RWPE2 (cell line): ENCODE results near the gene CPB2.

Experiments
- ATAC-seq: fragments of 200-7000 bp; cut with Tn5 transposase; 3 replicates; pipeline ENCODE4 v1.9.1; 2021; ENCODE audit warnings: low read depth
- DNase-seq: peaks from one replicate; pipeline ENCODE4 v3.0.0-alpha.2; 2020; ENCODE audit warnings: low spot score
- H3K27ac ChIP-seq: fragments of 450-650 bp; 2 replicates; pipeline ENCODE4 v1.5.1; 2017; ENCODE audit warnings: mild to moderate bottlenecking; ENCODE audit not compliant: poor library complexity, severe bottlenecking
- H3K27me3 ChIP-seq: fragments of 250-450 bp; sonication (Bioruptor Pico); 2 replicates; pipeline ENCODE4 v1.5.1; 2021; ENCODE audit warnings: mild to moderate bottlenecking, moderate library complexity; ENCODE audit not compliant: insufficient read depth, poor library complexity, severe bottlenecking
- H3K36me3 ChIP-seq: fragments of 250-450 bp; sonication (Bioruptor Pico); 2 replicates; pipeline ENCODE4 v1.5.1; 2020; ENCODE audit warnings: low read depth, mild to moderate bottlenecking, moderate library complexity
- H3K4me1 ChIP-seq: fragments of 250-450 bp; sonication (Bioruptor Pico); 2 replicates; pipeline ENCODE4 v1.5.1; 2021; ENCODE audit warnings: mild to moderate bottlenecking, moderate library complexity; ENCODE audit not compliant: insufficient read depth, poor library complexity, severe bottlenecking
- H3K4me3 ChIP-seq: fragments of 250-450 bp; sonication (Bioruptor Pico); 2 replicates; pipeline ENCODE4 v1.5.1; 2021; ENCODE audit warnings: mild to moderate bottlenecking, moderate library complexity; ENCODE audit not compliant: severe bottlenecking
- H3K9me3 ChIP-seq: fragments of 250-450 bp; sonication (Bioruptor Pico); 2 replicates; pipeline ENCODE4 v1.5.1; 2021; ENCODE audit warnings: mild to moderate bottlenecking, moderate library complexity; ENCODE audit not compliant: severe bottlenecking
- CTCF ChIP-seq: fragments of 450-650 bp; IDR thresholded peaks from one replicate; pipeline ENCODE4 v1.5.1; 2017; ENCODE audit warnings: mild to moderate bottlenecking, moderate library complexity; ENCODE audit not compliant: poor library complexity, severe bottlenecking

CPB2 gene

GRCh38 chr13:46087481-46087880 lies 17.4 kb downstream of the CPB2 start:
- Histone ChIP-seq H3K27me3 (no peaks in the 10 kb centered on the region), H3K4me3 (no peak overlapping the region), H3K4me1 (no peaks in the 10 kb centered on the region), H3K36me3 (no peaks in the 10 kb centered on the region), H3K9me3 (no peaks in the 10 kb centered on the region), H3K27ac (no peak overlapping the region)
- no peak for ATAC-seq
- DNase-seq, result no peak
- no peak for TF ChIP-seq CTCF

GRCh38 chr13:46086985-46087384 lies 17.8 kb downstream of the CPB2 start:
- no peak for ATAC-seq

GRCh38 chr13:46086421-46086922 lies 18.4 kb downstream of the CPB2 start:
- Histone ChIP-seq H3K27ac (no peak overlapping the region), H3K4me1 (no peaks in the 10 kb centered on the region), H3K36me3 (no peaks in the 10 kb centered on the region), H3K27me3 (no peaks in the 10 kb centered on the region), H3K9me3 (no peaks in the 10 kb centered on the region), H3K4me3 (no peak overlapping the region)
- no peak for TF ChIP-seq CTCF
- no peak for ATAC-seq
- no peak for DNase-seq

More at GRCh38 chr13:46086985-46087384, 17.8 kb downstream of the CPB2 start:
- no peak for DNase-seq
- Histone ChIP-seq H3K4me3 (no peak overlapping the region), H3K9me3 (no peaks in the 10 kb centered on the region), H3K27me3 (no peaks in the 10 kb centered on the region), H3K27ac (no peak overlapping the region), H3K36me3 (no peaks in the 10 kb centered on the region), H3K4me1 (no peaks in the 10 kb centered on the region)
- TF ChIP-seq CTCF, result no peak

DNA sequence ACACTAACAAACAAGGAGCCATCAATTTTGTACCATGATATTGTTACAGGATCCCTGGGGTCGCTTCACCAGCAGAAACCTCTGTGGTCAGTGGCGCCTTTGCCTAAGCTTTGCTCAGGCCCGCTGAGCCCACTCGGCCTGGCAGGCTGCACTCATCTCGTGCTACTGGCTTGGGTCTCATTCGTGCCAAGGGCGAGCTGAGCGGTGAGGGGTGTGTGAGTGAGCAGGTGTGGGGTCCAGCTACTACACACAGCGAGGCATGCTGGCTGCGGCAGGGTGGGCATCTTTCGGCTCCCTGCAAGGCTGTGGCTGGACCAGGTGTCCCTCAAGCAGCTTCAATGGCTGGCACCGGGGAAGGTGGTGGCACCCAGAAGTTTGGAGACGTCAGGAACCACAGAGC lies 19.1 kb downstream of the CPB2 start:
- H3K4me1 ChIP-seq, result no peaks in the 10 kb centered on the region
- H3K27me3 ChIP-seq, result no peaks in the 10 kb centered on the region
- no peaks in the 10 kb centered on the region for H3K9me3 ChIP-seq
- H3K27ac ChIP-seq, result no peak overlapping the region
- no peak for DNase-seq
- no peaks in the 10 kb centered on the region for H3K36me3 ChIP-seq
- H3K4me3 ChIP-seq, result no peak overlapping the region
- no peak for TF ChIP-seq CTCF
- ATAC-seq, result no peak

- TF ChIP-seq CTCF, result no peak
- no peaks in the 10 kb centered on the region for H3K36me3 ChIP-seq
- no peak overlapping the region for H3K4me3 ChIP-seq
- no peak overlapping the region for H3K27ac ChIP-seq
- no peaks in the 10 kb centered on the region for H3K4me1 ChIP-seq
- no peaks in the 10 kb centered on the region for H3K9me3 ChIP-seq
- ATAC-seq, result no peak
- H3K27me3 ChIP-seq, result no peaks in the 10 kb centered on the region
- DNase-seq, result no peak
Observed at GRCh38 chr13:46082324-46082723, 22.5 kb downstream of the CPB2 start.
